Measurements from ENCODE around the gene FAM50A. TPM values are rescaled to one million over a fixed set of nuclear protein-coding genes. Genes with fewer than 3 reads are reported as not detected.
A peak's percentile ranks its signal among the peaks of the same experiment; 100 is the strongest.

Gene FAM50A
- polyA plus RNA-seq, 1 experiment: 69.0 TPM

DNA sequence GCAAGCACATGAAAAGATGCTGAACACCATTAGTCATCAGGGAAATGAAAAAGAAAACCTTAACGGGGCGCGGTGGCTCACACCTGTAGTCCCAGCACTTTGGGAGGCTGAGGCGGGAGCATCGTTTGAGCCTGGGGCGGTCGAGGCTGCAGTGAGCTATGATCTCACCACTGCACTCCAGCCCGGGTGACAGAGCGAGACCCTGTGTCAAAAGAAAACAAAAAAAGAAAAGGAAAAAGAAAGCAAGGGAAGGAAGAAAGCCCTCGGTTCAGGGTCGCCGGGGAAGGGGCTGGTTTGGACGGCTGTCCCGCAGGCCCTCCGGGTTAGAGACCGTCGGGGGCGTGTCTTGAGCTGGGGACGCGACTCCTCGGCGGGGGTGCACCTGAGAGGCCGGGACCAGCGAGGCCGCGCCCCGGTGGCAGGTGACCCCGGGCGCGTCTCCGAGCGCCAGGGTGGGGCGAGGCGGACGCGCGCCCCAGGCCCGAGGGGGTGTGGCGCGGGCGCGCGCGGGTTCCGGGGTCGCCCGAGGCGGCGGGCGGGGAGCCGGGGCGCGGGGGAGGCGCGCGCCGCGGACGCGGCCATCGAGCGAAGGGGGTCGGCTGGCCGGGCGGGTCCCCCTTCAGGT lies 13.7 kb downstream of the FAM50A start:
- no peak for DNase-seq (ENCODE audit: low read depth, low spot score)
- H3K9me3 ChIP-seq (ENCODE audit: control insufficient read depth, insufficient read depth, low read length): no peaks in the 10 kb centered on the region
- no peak overlapping the region for H3K27ac ChIP-seq (ENCODE audit: low read depth, low read length)
- POLR2A ChIA-PET: no interaction called here
- no peaks in the 10 kb centered on the region for H3K27me3 ChIP-seq (ENCODE audit: control insufficient read depth, insufficient read depth, low read length)
- peak overlapping the region; percentile 55 for H3K4me3 ChIP-seq (ENCODE audit: low read depth, low read length)
- TF ChIP-seq, protein P1, sequence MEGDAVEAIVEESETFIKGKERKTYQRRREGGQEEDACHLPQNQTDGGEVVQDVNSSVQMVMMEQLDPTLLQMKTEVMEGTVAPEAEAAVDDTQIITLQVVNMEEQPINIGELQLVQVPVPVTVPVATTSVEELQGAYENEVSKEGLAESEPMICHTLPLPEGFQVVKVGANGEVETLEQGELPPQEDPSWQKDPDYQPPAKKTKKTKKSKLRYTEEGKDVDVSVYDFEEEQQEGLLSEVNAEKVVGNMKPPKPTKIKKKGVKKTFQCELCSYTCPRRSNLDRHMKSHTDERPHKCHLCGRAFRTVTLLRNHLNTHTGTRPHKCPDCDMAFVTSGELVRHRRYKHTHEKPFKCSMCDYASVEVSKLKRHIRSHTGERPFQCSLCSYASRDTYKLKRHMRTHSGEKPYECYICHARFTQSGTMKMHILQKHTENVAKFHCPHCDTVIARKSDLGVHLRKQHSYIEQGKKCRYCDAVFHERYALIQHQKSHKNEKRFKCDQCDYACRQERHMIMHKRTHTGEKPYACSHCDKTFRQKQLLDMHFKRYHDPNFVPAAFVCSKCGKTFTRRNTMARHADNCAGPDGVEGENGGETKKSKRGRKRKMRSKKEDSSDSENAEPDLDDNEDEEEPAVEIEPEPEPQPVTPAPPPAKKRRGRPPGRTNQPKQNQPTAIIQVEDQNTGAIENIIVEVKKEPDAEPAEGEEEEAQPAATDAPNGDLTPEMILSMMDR (IDR thresholded peaks at IDR 0.05; ENCODE audit: low read depth, low read length): no peak
- CTCF ChIA-PET: no interaction called here

DNA sequence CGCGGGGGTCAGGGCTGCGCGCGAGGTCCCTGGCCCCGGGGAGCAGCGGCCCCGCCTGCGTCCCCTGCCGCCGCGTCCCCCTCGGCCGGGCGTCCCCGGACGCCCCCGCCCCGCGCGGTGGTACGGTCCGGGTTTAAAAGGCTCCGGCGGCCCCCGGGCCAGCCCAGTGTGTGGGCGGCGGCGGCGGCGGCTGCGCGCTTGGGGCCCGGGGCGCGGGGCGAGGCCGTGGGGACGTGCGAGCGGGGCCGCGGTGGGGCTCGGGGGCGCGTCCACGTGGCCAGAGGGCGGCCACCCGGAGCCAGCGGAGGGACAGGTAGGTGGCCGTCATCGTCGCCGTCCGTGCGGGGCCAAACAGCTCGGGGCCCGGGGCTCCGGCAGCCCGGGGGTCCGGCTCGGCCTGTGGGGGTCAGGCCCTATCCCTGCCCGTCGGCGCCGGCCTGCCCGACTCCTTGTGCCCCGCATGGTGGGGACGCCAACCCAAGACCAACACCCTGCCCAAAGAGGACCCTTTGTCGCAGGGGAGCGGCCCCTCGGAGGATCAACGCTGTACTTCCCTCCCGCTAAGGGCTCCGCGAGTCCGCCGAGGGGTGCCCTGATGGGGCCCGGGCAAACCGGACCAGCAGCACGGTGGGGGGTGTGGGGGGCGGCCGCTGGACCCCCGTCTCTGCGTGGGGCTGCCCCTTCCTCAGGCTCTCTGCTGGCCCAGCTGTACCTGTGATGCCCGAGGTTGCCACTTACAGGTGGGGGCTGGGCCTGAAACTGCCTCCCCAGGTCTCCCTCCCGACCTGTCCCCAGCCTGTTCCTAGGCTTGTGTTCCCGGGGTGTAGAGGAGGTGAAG lies 14.4 kb downstream of the FAM50A start, which contains the start of gene PLXNA3:
Gene PLXNA3, plus strand, starts transcription at position 166 of the 838 bp plus-strand sequence. CDS start 1,903 bp downstream, outside the sequence.
- POLR2A ChIA-PET: interaction anchor here (1.1 to 1.5 kb wide), 3 partner anchors 29 to 47 kb away, joined by 3 to 6 read pairs (median 4); partner anchors contain the start of genes SLC10A3 and TAFAZZIN

DNA sequence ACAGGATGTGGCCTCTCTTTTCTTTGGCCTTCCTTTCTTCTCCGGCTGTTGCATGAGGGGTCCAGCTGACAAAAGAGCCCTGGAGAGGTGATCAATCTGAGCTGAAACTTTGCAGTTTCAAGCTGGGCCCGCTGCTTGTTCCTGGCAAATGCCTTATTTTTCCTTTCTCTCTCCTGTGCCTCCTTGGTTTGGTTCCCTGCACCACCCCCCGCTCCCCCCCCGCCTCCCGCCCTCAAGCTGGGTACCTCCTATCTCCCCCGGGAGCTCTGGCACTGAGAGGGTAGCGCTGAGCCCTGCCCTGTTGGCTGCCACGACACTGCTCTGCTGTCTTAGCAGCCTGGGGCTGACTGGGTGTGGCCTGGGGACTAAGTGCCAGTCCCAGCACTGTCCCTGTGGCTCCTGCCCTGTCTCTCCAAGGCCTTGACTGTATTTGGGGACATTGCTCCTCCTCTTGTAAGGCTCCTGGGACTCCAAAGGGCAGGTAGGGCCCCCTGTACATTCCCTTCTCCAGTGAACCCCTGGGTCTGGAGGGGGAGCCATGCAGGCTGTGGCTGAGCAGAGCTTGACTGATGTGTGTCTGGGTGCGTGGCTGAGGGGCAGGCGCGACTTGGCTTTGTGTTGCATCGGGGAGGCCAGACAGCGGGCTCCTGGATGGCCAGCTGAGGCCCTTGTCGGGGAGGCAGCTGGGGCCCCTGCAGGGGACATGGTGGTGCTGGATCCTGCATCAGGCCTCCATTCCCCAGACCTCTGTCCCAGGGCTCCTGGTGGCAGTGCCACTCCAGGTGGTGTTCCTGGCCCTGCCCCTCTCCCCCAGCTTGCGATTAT lies 15.2 kb downstream of the FAM50A start:
- Histone ChIP-seq H3K4me3 (ENCODE audit: low read depth, low read length) (peak overlapping the region; percentile 75), H3K27ac (ENCODE audit: low read depth, low read length) (no peak overlapping the region), H3K9me3 (ENCODE audit: control insufficient read depth, insufficient read depth, low read length) (no peaks in the 10 kb centered on the region), H3K27me3 (ENCODE audit: control insufficient read depth, insufficient read depth, low read length) (no peaks in the 10 kb centered on the region)
- POLR2A ChIA-PET: interaction anchor here (1.0 to 1.5 kb wide), 5 partner anchors 28 to 50 kb away, joined by 3 to 6 read pairs (median 4); partner anchors contain the start of genes SLC10A3 and TAFAZZIN
- CTCF ChIA-PET: interaction anchor here (0.7 kb wide), 1 partner anchor 16 kb away, joined by 3 read pairs; no protein-coding TSS in a partner anchor
- no peak for DNase-seq (ENCODE audit: low read depth, low spot score)
- TF ChIP-seq, protein P1 (IDR thresholded peaks at IDR 0.05; ENCODE audit: low read depth, low read length): no peak

More for the DNA sequence above, 14.4 kb downstream of the FAM50A start, which contains the start of gene PLXNA3:
- no peak for DNase-seq (ENCODE audit: low read depth, low spot score)
- CTCF ChIA-PET: no interaction called here
- TF ChIP-seq, protein P1 (IDR thresholded peaks at IDR 0.05; ENCODE audit: low read depth, low read length): no peak
- no peaks in the 10 kb centered on the region for H3K27me3 ChIP-seq (ENCODE audit: control insufficient read depth, insufficient read depth, low read length)
- H3K27ac ChIP-seq (ENCODE audit: low read depth, low read length): no peak within 1 kb of the TSS
- H3K4me3 ChIP-seq (ENCODE audit: low read depth, low read length): peak within 1 kb of the TSS; percentile 75
- H3K9me3 ChIP-seq (ENCODE audit: control insufficient read depth, insufficient read depth, low read length): no peaks in the 10 kb centered on the region

DNA sequence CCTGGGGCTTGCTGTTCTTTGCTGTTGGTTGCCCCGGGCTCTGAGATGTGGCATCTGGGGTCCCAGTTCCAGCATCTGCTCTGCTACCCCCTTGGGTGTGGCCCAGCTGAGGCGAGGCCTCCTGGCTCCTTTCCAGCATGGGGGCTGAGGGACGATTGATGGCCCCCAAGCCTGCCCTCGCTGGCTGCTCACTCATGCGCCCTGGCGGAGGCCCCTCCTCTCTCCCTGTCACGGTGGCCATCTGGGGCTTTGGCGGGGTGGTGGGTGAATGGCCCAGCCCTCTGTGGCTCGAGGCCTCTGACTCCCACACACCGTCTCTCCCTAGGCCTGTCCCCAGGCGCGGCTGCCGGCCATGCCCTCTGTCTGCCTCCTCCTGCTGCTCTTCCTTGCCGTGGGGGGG lies 15.9 kb downstream of the FAM50A start:
- Histone ChIP-seq H3K27me3 (ENCODE audit: control insufficient read depth, insufficient read depth, low read length) (no peaks in the 10 kb centered on the region), H3K27ac (ENCODE audit: low read depth, low read length) (no peak overlapping the region), H3K9me3 (ENCODE audit: control insufficient read depth, insufficient read depth, low read length) (no peaks in the 10 kb centered on the region), H3K4me3 (ENCODE audit: low read depth, low read length) (peak overlapping the region; percentile 75)
- DNase-seq (ENCODE audit: low read depth, low spot score): no peak
- ChIA-PET CTCF (interaction anchor here (0.7 kb wide), 1 partner anchor 15 kb away, joined by 3 read pairs; no protein-coding TSS in a partner anchor), POLR2A (interaction anchor here (1.0 to 1.1 kb wide), 2 partner anchors 32 to 50 kb away, joined by 3 to 5 read pairs; no protein-coding TSS in a partner anchor)
- TF ChIP-seq, protein P1 (IDR thresholded peaks at IDR 0.05; ENCODE audit: low read depth, low read length): no peak

All from AG04450 (cell line).